HEK293 (cell line): ENCODE data around the gene TMTC1.

ENCODE experiments used
- CTCF ChIP-seq: fragments of 450-650 bp; formaldehyde crosslinking; IDR thresholded peaks from 2 replicates; pipeline ENCODE4 v1.5.1; 2016; ENCODE audit warnings: missing biosample characterization, missing genetic modification characterization
- ELK4 ChIP-seq: IDR thresholded peaks from 2 replicates; pipeline ENCODE4 v1.6.1; 2011; ENCODE audit warnings: mild to moderate bottlenecking, low read depth, low read length, borderline replicate concordance
- ZNF146 ChIP-seq: fragments of 450-650 bp; formaldehyde crosslinking; IDR thresholded peaks from 2 replicates; pipeline ENCODE4 v1.5.1; 2016; ENCODE audit warnings: missing biosample characterization, missing genetic modification characterization
- ZNF610 ChIP-seq: fragments of 450-650 bp; formaldehyde crosslinking; IDR thresholded peaks from 2 replicates; pipeline ENCODE4 v1.5.1; 2016; ENCODE audit warnings: missing biosample characterization, missing genetic modification characterization, borderline replicate concordance

GRCh38 chr12:29717540-29718100, 66.1 kb downstream of the TMTC1 start:
- TF ChIP-seq CTCF (tag by site-specific recombination) (no peak), ELK4 (no peak), ZNF146 (tag by site-specific recombination) (no peak), ZNF610 (tag by site-specific recombination) (no peak)
